Kidney (tissue), 14 donors: ENCODE results near the gene MAP1LC3B. TPM values are rescaled to one million over a fixed set of nuclear protein-coding genes. Genes with fewer than 3 reads are reported as not detected.

ENCODE experiments used
- DNase-seq, 5 donors: peaks; one replicate each; pipeline ENCODE4 v3.0.0-alpha.2; 2013 to 2020
- FAIRE-seq: peaks from 2 replicates; lab custom pipeline; 2012; peaks lifted over from hg19 to GRCh38; lab: Jason Lieb, UNC
- H3K27ac ChIP-seq, 2 donors: one replicate each; pipeline ENCODE4 v1.7.0; 2013; ENCODE audit warnings: low read depth in 2 of 2, low read length in 2 of 2, inconsistent platforms in 1 of 2
- H3K27me3 ChIP-seq: one replicate; pipeline ENCODE4 v1.7.1; 2013; ENCODE audit warnings: low read length, inconsistent platforms; ENCODE audit not compliant: control insufficient read depth, insufficient read depth
- H3K36me3 ChIP-seq, 3 donors: one replicate each; pipeline versions ENCODE4 v1.7.0 to v1.7.1; 2013; ENCODE audit warnings: low read length in 3 of 3, control low read depth in 1 of 3, inconsistent platforms in 1 of 3; ENCODE audit not compliant: insufficient read depth in 3 of 3, control insufficient read depth in 2 of 3
- H3K4me1 ChIP-seq, 3 donors: one replicate each; pipeline versions ENCODE4 v1.7.0 to v1.7.1; 2013; ENCODE audit warnings: low read length in 3 of 3, inconsistent platforms in 1 of 3, low read depth in 1 of 3; ENCODE audit not compliant: control insufficient read depth in 2 of 3, insufficient read depth in 2 of 3
- H3K4me3 ChIP-seq, 3 donors: one replicate each; pipeline versions ENCODE4 v1.7.0 to v1.8.1; 2013; ENCODE audit warnings: low read length in 3 of 3, control low read depth in 1 of 3, inconsistent platforms in 1 of 3
- H3K9ac ChIP-seq, 3 donors: one replicate each; pipeline versions ENCODE4 v1.7.0 to v1.7.1; 2013; ENCODE audit warnings: low read length in 3 of 3, control low read depth in 1 of 3, inconsistent platforms in 1 of 3
- H3K9me3 ChIP-seq, 3 donors: one replicate each; pipeline versions ENCODE4 v1.7.0 to v1.7.1; 2013; ENCODE audit warnings: low read length in 3 of 3, control low read depth in 1 of 3, inconsistent platforms in 1 of 3; ENCODE audit not compliant: control insufficient read depth in 2 of 3, insufficient read depth in 1 of 3
- CTCF ChIP-seq: IDR thresholded peaks from 3 replicates; pipeline ENCODE4 v1.5.1; 2012; ENCODE audit warnings: mild to moderate bottlenecking, moderate library complexity, borderline replicate concordance; ENCODE audit not compliant: insufficient read depth; ENCODE audit errors: extremely low read depth
- intact Hi-C: fragments of 100-400 bp; cut with DNase I; formaldehyde crosslinking; loops from one replicate; pipeline ENCODE4 v1.11.1; 2022
- polyA plus RNA-seq: library from polyadenylated mRNA; stranded (reverse); fragments of 350-450 nt; fragmentation: Illumina TruSeq; extraction: RNeasy Lipid Tissue Mini Kit (QIAGEN cat#74804); gene quantifications from one replicate; pipeline ENCODE4 v1.2.3, GENCODE V29; 2014; ENCODE audit warnings: low read depth, low replicate concordance; ENCODE audit not compliant: insufficient read depth
- total RNA-seq: library from RNA; stranded (reverse); fragmentation: NEBNext Ultra II Directional; extraction: Animal tissue kit (Norgen Biotek cat#: 25700); gene quantifications from one replicate; pipeline ENCODE4 v1.2.1, GENCODE V29; 2021
- donor health status: control.
- donor health status: control.
- donor health status: control.
- donor health status: control.
- donor health status: control.
- donor health status: DM: yes; HTN: yes; CAD: no.
- donor health status: Normal renal cell carcinoma (clear cell type).

The MAP1LC3B gene
- total and polyA plus RNA-seq, 2 donors from 2014 or later = 57.1 to 70.3 TPM

- no peak overlapping the region for H3K27ac ChIP-seq
- peaks cover 5 to 11% (median 6%) of the 10 kb centered on the region in 3 donors for H3K36me3 ChIP-seq
- no peaks in the 10 kb centered on the region for H3K27me3 ChIP-seq
- H3K4me3 ChIP-seq = no peak overlapping the region
- H3K4me1 ChIP-seq = peaks cover 0 to 5% (median 0%) of the 10 kb centered on the region in 3 donors
- peak in 2 of 5 donors; percentile 28 to 50 for DNase-seq
- no peak for FAIRE-seq
- no peaks in the 10 kb centered on the region for H3K9me3 ChIP-seq
- H3K9ac ChIP-seq = no peak overlapping the region
- intact Hi-C loops = no loop called here
- TF ChIP-seq CTCF = no peak
These were observed 28.2 kb upstream of the MAP1LC3B start for GRCh38 chr16:87363771-87364455.

- no peak overlapping the region for H3K4me3 ChIP-seq
- no peak overlapping the region for H3K27ac ChIP-seq
- DNase-seq (no peak), FAIRE-seq (no peak)
- no peaks in the 10 kb centered on the region for H3K9me3 ChIP-seq
- TF ChIP-seq CTCF = no peak
- no peaks in the 10 kb centered on the region for H3K27me3 ChIP-seq
- H3K36me3 ChIP-seq = peaks cover 0 to 5% (median 4%) of the 10 kb centered on the region in 3 donors
- no peak overlapping the region for H3K9ac ChIP-seq
- peaks cover 0 to 5% (median 0%) of the 10 kb centered on the region in 3 donors for H3K4me1 ChIP-seq
- intact Hi-C loops = no loop called here
These were observed 27.0 kb upstream of the MAP1LC3B start for GRCh38 chr16:87365021-87365713.

- peaks cover 0 to 4% (median 1%) of the 10 kb centered on the region in 3 donors for H3K36me3 ChIP-seq
- no peak overlapping the region for H3K4me3 ChIP-seq
- TF ChIP-seq CTCF = no peak
- H3K27ac ChIP-seq = no peak overlapping the region
- DNase-seq (no peak), FAIRE-seq (no peak)
- H3K27me3 ChIP-seq = no peaks in the 10 kb centered on the region
- H3K9ac ChIP-seq = no peak overlapping the region
- intact Hi-C loops = no loop called here
- peaks cover 0 to 5% (median 0%) of the 10 kb centered on the region in 3 donors for H3K4me1 ChIP-seq
- H3K9me3 ChIP-seq = no peaks in the 10 kb centered on the region
These were observed 25.8 kb upstream of the MAP1LC3B start for GRCh38 chr16:87366288-87366687.
